NCI-H2171 (cell line): Measurements from ENCODE around the gene PDCD7.
"Not testable (repeated sequence)": the region's sequence is repeated elsewhere in the genome, so short reads cannot be mapped to it uniquely, and the experiment has no call there.

Experiments used
- DNase-seq: peaks from one replicate; lab custom pipeline; 2025; lab: John Stamatoyannopoulos, UW

The PDCD7 gene, protein sequence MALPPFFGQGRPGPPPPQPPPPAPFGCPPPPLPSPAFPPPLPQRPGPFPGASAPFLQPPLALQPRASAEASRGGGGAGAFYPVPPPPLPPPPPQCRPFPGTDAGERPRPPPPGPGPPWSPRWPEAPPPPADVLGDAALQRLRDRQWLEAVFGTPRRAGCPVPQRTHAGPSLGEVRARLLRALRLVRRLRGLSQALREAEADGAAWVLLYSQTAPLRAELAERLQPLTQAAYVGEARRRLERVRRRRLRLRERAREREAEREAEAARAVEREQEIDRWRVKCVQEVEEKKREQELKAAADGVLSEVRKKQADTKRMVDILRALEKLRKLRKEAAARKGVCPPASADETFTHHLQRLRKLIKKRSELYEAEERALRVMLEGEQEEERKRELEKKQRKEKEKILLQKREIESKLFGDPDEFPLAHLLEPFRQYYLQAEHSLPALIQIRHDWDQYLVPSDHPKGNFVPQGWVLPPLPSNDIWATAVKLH

DNA sequence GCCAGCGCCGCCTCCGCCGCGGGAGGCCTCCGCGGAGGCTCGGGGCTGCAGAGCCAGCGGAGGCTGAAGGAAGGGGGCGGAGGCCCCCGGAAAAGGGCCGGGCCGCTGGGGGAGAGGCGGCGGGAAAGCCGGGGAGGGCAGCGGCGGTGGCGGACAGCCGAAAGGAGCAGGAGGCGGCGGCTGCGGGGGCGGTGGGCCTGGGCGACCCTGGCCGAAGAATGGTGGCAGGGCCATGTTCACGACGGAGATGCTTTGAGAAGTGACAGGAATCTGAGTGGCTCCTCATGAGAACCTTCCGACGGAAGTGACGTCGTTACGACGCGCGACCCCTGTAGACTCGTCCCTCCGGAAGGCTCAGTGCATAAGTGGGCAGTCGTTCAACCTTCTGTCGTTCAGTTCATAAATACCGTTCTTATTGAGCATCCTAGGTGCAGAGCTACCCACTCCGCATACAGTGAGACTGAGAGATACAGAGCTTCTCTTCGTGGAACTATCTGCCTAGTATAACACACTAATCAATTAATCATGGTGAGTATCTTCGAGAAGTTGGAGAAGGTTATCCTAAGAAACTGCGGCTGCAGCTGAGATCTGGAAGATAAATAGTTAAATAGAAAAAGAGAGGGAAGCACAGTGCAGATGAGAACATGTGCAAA is at the start of gene PDCD7:
Gene PDCD7, minus strand, starts transcription at position 261 of the 653 bp plus-strand sequence. Its CDS starts 27 bp downstream, at position 234.
- DNase-seq, result peak; percentile 92

DNA sequence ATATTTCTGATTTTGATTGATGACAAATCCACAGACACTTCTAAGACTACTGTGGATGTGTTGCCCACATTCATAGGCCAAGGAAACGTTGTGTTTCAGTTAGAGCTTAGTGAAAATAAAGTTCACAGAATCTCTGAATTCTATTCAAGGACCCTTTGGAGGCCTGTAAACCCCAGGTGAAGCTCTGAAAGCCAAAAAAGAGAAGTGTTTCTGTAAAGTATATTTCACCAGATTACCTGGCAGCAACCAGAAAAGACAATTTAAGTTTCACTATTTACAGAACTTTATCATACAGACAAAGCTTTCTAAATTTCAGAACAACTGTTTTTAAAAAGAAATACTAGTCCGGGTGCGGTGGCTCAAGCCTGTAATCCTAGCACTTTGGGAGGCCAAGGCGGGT is 48.9 kb upstream of the PDCD7 start:
- no peak for DNase-seq

DNA sequence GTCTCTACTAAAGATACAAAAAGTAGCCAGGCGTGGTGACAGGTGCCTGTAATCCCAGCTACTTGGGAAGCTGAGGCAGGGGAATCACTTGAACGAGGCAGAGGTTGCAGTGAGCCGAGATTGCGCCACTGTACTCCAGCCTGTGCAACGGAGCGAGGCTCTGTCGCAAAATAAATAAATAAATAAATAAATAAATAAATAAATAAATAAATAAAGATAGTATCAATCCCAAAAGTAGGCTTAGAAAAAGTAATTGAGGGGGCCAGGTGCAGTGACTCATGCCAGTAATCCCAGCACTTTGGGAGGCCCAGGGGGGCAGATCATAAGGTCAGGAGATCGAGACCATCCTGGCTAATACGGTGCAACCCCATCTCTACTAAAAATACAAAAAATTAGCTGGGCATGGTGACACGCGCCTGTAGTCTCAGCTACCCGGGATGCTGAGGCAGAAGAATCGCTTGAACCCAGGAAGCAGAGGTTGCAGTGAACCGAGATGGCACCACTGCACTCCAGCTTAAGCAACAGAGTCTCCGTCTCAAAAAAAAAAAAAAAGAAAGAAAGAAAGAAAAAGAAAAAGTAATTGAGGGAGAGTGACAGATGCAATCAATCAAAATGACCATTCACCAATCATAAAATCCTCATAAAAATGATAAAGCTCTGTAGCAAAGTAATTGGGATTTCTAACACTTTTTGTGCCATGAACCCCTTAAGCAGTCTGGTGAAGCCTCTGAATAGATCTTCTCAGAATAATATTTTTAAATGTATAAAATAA is 48.2 kb upstream of the PDCD7 start:
- DNase-seq, result not testable (repeated sequence)

DNA sequence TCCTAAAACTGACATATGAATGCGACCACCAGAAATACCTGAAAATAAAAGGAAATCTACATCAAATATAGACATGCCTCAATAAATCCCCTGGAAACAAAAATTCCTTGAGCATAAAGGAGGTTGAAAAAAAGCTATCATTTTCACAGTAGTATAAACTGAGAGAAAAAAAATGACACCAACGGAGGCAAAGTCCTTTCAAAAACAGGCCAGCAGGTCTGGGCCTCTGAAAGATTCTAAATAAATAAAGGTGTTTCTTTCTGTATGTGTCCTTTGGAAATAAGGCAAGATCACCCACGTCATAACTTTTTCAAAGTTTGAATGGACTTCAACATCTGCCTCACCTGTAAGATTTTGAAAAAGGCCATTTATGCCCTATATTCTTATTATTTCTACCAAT is 46.6 kb upstream of the PDCD7 start:
- no peak for DNase-seq

DNA sequence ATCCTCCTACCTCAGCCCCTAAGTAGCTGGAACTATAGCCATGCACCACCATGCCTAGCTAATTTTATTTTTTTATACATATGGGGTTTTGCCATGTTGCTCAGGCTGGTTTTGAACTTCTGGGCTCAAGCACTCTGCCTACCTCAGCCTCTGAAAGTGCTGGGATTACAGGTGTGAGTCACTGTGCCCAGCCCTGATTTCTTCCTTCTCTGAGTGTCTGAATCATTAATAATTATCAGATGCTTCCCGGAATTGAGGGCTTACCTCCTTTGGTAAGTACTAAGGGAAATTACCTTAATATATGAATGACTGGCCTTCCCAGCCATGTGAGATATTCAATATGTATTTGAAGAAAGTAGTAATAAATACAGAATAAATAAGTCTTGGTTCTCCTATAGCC is 44.3 kb upstream of the PDCD7 start:
- DNase-seq, result no peak

DNA sequence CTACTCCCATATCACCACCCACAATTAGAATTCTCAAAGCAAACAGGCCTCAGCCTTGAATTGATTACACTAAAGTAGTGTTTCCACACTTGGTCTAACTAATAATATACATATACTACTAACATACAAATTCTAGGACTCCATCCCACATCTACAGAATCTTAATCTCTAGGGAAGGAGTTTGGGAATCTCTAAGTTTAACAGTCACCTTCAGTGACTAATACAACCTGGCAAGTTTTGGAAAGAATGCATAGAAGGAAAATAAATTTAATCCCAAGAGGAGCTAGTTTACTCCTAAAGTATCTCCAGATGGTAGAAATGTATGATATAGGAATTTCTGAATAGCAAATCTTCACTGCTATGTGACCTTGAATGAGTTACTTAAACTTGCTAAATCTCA is 42.4 kb upstream of the PDCD7 start:
- no peak for DNase-seq

DNA sequence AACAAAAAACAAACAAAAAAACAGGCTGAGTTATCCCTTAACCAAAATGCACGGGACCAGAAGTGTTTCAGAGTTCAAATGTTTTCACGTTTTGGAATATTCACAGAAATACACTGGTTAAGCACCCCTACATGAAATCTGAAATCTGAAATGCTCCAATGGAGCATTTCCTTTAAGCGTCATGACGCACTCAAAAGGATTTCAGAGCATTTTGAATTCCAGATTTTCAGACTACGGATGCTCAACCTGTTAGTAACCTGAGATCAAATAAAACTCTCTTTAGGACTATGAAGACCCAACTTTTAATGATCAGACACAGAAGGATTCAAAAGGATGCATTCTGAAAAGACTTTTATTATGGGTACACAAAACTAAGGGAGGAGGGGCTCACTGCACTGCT is 41.9 kb upstream of the PDCD7 start:
- no peak for DNase-seq

DNA sequence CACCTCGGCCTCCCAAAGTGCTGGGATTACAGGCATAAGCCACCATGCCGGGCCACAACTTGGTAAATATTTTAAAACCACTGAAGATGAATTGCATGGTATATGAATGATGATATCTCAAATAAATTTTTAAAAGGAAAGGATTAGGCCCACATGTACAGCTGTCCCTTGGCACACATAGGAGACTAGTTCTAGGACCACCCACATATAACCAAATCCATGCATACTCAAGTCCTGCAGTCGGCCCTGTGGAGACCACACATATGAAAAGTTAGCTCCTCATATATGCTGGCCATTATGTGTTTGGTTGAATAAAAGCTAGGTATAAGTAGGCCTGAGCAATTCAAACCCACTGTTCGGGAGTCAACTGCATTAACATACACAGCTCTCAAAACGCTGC is 40.9 kb upstream of the PDCD7 start:
- DNase-seq, result no peak

DNA sequence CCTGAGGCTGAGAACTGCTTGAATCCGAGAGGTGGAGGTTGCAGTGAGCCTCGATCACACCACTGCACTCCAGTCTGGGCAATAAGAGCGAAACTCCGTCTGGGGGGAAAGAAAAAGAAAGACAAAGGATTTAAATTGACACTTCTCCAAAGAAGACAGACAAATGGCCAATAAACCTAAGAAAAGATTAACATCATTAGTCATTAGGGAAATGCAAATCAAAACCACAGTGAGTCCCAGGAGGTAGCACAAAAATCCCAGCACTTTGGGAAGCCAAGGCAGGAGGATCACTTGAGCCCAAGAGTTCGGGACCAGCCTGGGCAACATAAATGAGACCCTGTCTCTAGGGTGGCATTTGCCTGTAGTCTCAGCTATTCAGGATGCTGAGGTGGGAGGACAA is 38.9 kb upstream of the PDCD7 start:
- no peak for DNase-seq

DNA sequence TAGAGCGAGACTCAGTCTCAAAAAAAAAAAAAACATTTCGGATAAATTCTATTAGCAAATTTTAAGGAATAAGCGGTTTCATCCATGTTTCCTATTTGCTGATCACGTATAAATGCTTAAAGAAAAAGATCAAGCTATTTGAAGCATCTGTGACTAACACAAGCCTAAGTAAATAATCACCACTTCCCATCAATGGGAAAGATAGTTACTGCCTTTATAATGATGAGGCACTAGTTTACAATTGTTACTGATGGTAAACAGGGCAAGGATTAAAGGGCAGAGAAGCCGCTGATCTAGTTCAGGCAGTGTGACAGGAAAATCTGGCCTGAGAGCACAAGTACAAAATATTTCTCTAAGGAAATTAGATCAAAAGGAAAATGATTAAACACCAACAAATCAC is 37.8 kb upstream of the PDCD7 start:
- DNase-seq, result no peak

DNA sequence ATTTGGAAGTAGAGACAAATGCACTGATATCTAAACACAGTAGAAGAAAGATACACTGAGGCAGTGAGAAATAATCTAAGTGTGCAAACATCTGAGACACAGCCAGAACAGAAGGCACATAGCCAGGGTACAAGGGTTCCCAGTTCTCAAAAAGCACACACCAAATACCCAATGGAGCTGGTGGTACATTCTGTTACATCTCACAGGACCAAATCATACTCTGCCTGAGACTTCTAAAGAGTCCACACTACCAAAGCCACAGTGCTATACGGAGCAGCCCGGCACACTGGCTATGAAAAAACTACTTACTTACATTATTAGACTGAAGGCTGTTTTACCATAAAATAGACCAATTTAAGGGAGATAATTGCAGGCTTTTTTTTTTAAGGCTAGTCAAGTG is 32.3 kb upstream of the PDCD7 start:
- DNase-seq, result no peak

DNA sequence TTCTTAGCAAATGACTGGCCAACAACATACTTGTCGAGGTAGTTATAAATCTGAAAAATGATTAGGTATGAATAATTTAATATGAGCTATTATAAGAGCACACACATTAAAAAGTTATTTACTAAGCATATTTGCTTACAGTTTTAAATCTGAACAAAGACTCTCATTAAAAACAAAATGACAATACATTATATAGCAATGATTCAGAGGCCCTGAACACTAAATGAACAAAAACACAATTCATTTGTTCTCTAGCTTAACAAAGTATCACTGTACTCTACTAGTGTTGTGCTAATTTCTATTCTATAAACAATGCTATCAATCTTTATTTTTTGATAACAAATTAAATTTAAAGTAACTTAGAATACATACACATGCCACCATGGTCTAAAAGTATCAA is 30.5 kb upstream of the PDCD7 start:
- no peak for DNase-seq

DNA sequence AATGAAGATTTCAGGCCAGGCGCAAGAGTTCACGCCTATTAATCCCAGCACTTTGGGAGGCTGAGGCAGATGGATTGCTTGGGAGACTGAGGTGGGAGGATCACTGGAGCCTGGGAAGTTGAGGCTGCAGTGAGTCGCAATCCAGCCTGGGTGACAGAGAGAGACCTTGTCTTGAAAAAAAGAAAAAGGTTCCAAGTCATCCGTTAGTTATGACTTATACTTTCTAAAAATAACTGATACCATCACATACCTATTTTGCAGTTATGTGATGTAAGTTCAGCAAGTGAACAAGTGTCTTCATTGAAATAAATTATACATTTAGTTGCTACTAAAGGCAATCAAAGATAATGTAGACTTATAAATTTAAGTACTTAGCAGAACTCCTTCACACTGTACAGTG is 29.4 kb upstream of the PDCD7 start:
- DNase-seq, result no peak

DNA sequence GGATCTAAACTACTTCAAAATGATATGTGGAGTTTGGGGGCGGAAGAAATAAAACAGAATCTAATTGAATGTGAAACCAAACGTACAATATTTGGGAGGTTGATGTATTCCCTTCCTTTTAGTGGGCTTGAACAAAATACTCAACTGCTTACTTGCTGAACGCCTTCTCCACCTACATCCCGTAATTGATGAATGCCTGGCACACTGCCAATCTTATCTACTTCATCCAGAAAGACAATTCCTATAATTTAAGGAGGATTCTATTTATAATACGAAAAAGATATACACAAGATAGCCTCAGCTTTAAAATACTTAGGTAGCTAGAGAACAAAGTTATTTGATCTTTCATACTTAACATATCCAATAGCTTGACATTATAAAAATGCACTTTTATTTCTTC is 23.1 kb upstream of the PDCD7 start:
- DNase-seq, result no peak

DNA sequence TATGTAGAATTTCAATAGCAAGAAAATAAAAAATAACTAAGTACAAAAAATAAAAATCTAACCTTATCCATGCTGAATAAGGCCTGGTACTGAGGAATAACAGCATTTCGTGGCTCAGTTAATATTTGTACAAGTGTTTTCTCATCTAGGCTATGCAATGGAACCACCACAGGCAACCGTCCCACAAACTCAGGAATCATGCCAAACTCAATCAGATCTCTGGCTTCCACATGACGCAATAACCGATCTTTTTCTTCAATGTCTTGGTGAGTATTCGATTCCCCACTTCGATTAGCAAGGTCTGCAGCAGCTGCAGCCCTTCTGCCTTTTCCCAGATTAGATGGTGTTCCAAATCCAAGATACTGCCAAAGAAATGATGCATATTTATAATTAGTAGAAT is 21.1 kb upstream of the PDCD7 start:
- DNase-seq, result no peak

DNA sequence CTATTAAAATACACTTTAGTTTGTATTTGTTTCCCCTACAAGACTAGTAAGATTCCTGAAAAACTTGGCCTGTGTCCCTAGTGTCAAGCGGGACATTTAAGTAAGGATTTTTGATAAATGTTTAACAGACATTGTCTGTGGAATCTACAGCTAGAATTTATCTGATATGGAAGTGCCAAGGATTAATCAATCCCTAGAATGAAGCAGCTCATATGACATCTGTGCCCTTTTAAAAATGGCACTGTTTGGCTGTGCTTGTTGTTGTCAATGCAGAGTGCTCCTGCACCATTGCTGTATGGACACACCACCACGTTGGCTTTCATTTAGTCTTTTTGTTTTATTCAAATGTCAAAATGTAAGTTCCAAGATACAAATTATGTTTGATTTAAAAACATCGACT is 14.3 kb upstream of the PDCD7 start:
- no peak for DNase-seq

DNA sequence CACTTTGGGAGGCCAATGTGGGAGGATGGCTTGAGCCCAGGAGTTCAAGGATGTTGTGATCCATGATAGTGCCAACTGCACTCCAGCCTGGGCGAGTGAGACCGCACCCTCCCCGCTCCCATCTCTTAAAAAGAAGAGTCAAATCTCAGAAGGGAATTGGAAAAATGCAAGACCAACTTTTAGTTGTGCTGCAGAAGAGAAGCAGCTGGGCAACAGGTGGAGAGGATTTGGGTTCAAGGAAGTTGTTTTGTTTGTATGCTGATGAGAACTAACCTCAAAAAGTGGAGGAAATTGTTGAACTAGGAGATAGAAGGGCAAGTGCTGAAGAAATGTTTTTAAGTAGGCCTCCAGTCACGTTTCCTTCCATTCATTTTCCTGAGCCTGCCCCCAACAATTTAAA is 12.8 kb upstream of the PDCD7 start:
- DNase-seq, result no peak

DNA sequence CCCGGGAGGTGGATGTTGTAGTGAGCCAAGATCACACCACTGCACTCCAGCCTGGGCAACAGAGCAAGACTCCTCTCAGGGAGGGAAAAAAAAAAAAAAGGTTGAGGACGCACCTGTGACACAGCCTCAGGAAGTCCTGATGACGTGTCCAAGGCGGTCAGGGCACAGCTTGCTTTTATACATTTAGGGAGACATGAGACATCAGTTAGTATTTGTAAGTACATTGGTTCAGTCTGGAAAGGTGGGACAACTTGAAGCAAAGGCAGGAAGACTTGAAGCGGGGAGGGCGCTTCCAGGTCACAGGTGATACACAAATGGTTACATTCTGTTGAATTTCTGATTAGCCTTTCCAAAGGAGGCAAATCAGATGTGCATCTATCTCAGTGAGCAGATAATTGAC is 5.0 kb upstream of the PDCD7 start:
- not testable (repeated sequence) for DNase-seq

DNA sequence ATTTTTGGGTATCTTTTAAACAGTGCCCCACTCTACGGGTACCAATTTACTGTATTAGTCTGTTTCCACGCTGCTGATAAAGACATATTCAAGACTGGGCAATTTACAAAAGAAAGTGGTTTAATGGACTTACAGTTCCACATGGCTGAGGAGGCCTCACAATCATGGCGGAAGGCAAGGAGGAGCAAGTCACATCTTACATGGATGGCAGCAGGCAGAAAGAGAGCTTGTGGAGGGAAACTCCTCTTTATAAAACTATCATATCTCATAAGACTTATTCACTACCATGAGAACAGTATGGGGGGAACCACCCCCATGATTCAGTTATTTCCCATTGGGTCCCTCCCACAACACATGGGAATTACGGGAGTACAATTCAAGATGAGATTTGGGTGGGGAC is 4.3 kb upstream of the PDCD7 start:
- not testable (repeated sequence) for DNase-seq

DNA sequence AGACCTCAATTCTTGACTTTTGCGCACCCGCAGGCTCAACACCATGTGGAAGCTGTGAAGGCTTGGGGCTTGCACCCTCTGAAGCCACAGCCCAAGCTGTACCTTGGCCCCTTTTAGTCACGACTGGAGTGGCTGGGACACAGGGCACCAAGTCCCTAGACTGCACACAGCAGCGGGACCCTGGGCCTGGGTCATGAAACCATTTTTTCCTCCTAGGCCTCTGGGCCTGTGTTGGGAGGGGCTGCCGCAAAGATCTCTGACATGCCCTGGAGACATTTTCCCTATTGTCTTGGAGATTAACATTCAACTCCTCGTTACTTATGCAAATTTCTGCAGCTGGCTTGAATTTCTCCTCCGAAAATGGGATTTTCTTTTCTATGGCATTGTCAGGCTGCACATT is 3.5 kb upstream of the PDCD7 start:
- not testable (repeated sequence) for DNase-seq

DNA sequence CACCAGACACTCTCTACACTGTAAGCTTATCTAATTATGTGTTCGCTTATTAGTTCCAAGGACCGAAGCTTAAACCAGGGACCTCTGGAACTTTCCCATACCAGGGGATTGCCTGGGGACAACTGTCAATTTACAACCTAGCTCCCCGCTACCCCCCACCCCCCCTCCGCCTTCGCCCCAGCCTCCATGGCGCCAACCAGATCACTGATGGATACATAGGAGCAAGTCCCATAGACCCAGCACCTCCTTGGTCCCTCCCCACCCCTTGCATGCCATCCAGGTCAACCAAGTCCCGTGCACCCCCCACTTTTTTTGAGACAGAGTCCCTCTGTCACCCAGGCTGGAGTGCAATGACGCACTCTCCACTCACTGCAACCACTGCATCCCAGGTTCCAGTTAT is 930 bp upstream of the PDCD7 start:
- DNase-seq, result no peak

DNA sequence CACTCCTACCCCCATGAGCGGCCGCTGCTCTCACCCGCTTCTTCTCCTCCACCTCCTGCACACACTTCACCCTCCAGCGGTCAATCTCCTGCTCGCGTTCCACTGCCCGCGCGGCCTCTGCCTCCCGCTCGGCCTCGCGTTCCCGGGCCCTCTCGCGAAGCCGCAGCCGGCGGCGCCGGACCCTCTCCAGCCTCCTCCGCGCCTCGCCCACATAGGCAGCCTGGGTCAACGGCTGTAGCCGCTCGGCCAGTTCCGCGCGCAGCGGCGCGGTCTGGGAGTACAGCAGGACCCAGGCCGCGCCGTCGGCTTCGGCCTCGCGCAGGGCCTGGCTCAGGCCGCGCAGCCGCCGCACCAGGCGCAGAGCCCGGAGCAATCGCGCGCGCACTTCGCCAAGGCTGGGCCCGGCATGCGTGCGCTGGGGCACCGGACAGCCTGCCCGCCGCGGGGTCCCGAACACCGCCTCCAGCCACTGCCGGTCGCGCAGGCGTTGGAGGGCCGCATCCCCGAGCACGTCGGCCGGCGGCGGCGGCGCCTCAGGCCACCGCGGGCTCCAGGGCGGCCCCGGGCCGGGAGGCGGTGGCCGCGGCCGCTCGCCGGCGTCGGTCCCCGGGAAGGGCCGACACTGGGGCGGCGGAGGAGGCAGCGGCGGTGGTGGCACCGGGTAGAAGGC is 595 bp downstream of the PDCD7 start:
- DNase-seq, result no peak
